Glutamatergic neuron (in vitro differentiated cells): ENCODE results near the gene IGFBP3. TPM values are rescaled to one million over a fixed set of nuclear protein-coding genes. Genes with fewer than 3 reads are reported as not detected.

Experiments used
- DNase-seq: peaks from one replicate; pipeline ENCODE4 v3.0.0; 2022
- H3K27ac Mint-ChIP-seq: one replicate; pipeline ENCODE4 v1.8.0; 2020; ENCODE audit warnings: mild to moderate bottlenecking, mixed read lengths, inconsistent platforms; ENCODE audit not compliant: unreplicated experiment
- H3K27me3 Mint-ChIP-seq: one replicate; pipeline ENCODE4 v1.8.0; 2020; ENCODE audit warnings: mild to moderate bottlenecking, moderate library complexity, mixed read lengths, inconsistent platforms; ENCODE audit not compliant: unreplicated experiment
- H3K36me3 Mint-ChIP-seq: one replicate; pipeline ENCODE4 v1.8.0; 2020; ENCODE audit warnings: mild to moderate bottlenecking, mixed read lengths, inconsistent platforms; ENCODE audit not compliant: unreplicated experiment
- H3K4me1 Mint-ChIP-seq: one replicate; pipeline ENCODE4 v1.8.0; 2020; ENCODE audit warnings: mild to moderate bottlenecking, low read depth, mixed read lengths, inconsistent platforms; ENCODE audit not compliant: unreplicated experiment
- H3K4me3 Mint-ChIP-seq: one replicate; pipeline ENCODE4 v1.8.0; 2020; ENCODE audit warnings: mild to moderate bottlenecking, mixed read lengths, inconsistent platforms; ENCODE audit not compliant: unreplicated experiment
- H3K9me3 Mint-ChIP-seq: one replicate; pipeline ENCODE4 v1.8.0; 2020; ENCODE audit warnings: mild to moderate bottlenecking, moderate library complexity, mixed read lengths, inconsistent platforms; ENCODE audit not compliant: unreplicated experiment
- total RNA-seq: library from RNA; stranded (reverse); fragmentation: NEBNext Ultra II Directional; extraction: Animal tissue kit (Norgen Biotek cat#: 25700); gene quantifications from one replicate; pipeline ENCODE4 v1.2.1, GENCODE V29; 2021; ENCODE audit not compliant: unreplicated experiment
- TF ChIP-seq, protein P1 (sequence below): fragments of 200-600 bp; sonication (generic); IDR thresholded peaks from one replicate; pipeline ENCODE4 v1.5.0; 2021; ENCODE audit not compliant: partially characterized antibody, unreplicated experiment

The IGFBP3 gene
- total RNA-seq, 1 donor from 2014 or later: 0.17 TPM

DNA sequence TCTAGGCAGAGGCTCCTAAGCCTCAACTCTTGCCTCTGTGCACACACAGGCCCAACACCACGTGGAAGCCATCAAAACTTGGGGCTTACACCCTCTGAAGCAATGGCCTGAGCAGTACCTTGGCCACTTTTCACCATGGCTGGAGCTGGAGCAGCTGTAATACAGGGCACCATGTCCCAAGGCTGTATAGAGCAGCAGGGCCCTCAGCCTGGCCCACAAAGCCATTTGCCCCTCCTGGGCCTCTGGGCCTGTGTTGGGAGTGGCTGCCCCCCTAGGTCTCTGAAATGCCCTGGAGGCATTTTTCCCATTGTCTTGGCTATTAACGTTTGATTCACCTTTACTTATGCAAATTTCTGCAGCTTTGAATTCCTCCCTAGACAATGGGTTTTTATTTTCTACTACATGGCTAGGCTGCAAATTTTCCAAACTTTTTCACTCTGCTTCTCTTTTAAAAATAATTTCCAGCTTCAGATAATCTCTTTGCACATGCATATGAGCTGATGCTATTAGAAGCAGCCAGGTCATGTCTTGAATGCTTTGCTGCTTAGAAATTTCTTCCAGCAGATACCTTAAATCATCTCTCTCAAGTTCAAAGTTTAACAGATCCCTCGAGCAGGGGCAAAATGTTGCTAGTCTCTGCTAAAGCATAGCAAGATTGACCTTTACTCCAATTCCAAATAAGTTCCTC is 42.5 kb downstream of the IGFBP3 start:
- TF ChIP-seq, protein P1, sequence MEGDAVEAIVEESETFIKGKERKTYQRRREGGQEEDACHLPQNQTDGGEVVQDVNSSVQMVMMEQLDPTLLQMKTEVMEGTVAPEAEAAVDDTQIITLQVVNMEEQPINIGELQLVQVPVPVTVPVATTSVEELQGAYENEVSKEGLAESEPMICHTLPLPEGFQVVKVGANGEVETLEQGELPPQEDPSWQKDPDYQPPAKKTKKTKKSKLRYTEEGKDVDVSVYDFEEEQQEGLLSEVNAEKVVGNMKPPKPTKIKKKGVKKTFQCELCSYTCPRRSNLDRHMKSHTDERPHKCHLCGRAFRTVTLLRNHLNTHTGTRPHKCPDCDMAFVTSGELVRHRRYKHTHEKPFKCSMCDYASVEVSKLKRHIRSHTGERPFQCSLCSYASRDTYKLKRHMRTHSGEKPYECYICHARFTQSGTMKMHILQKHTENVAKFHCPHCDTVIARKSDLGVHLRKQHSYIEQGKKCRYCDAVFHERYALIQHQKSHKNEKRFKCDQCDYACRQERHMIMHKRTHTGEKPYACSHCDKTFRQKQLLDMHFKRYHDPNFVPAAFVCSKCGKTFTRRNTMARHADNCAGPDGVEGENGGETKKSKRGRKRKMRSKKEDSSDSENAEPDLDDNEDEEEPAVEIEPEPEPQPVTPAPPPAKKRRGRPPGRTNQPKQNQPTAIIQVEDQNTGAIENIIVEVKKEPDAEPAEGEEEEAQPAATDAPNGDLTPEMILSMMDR: no peak
- no peak for DNase-seq
- Mint-ChIP-seq H3K9me3 (peaks cover 2% of the 10 kb centered on the region), H3K4me1 (no peaks in the 10 kb centered on the region), H3K27me3 (no peaks in the 10 kb centered on the region), H3K4me3 (no peak overlapping the region), H3K36me3 (peaks cover 18% of the 10 kb centered on the region), H3K27ac (no peak overlapping the region)

DNA sequence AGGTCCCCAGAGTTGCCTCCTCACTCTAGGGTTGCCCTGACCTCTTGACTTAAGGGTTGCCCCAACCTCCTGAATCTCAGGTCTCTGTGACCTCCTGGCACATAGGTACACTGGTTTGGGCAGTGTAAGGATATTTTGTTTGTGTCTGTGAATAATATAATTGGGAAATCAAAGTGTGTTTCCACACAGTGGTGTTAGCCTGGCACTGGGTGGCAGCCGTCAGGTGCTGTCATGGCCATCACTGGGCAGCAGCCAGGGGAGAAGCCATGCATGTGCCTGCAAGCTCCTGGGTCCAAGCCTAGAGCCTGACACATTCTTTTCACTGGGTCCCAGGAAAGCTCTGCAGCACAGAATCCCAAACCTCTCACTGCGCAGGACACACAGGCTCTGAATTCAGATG is 44.6 kb downstream of the IGFBP3 start:
- H3K4me3 Mint-ChIP-seq: no peak overlapping the region
- TF ChIP-seq, protein P1: no peak
- DNase-seq: no peak
- H3K27me3 Mint-ChIP-seq: no peaks in the 10 kb centered on the region
- peaks cover 2% of the 10 kb centered on the region for H3K9me3 Mint-ChIP-seq
- no peaks in the 10 kb centered on the region for H3K4me1 Mint-ChIP-seq
- no peak overlapping the region for H3K27ac Mint-ChIP-seq
- H3K36me3 Mint-ChIP-seq: peaks cover 18% of the 10 kb centered on the region

DNA sequence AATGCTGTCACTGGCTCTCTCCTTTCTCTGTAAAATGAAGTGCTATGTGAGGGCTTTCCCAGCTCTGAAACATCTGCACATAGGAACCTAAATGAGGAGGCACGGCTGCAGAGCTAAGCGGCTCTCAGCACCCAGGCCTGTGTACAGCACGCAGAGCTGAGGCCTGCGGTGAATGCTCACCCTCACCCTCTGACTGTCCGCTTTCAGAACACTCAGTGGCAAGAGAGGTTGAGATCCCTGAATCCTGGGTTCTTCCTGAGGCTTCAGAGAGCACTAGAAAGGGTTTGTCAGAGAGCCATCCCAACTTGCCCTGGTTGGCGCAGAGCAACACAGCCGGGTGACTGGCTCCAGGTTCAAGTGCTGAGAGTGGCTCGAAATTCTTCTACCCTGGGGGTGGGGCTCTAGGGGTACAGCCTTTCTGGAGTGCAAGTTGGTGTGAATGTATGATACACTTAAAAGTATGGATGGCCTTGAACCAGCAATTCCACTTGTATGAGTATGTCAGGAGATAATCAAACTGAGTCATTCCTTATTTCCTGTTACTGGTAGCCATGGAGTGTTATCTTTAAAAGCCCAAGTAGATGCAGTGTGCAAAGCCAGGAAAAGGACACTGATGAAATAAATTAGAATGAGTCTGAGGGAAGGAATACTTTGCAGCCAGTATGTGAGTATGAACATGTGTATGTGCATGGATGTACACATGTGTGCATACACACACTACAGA is 46.5 kb downstream of the IGFBP3 start:
- H3K27ac Mint-ChIP-seq: no peak overlapping the region
- peaks cover 2% of the 10 kb centered on the region for H3K9me3 Mint-ChIP-seq
- H3K27me3 Mint-ChIP-seq: no peaks in the 10 kb centered on the region
- no peak for DNase-seq
- peaks cover 15% of the 10 kb centered on the region for H3K36me3 Mint-ChIP-seq
- no peak overlapping the region for H3K4me3 Mint-ChIP-seq
- TF ChIP-seq, protein P1: no peak
- no peaks in the 10 kb centered on the region for H3K4me1 Mint-ChIP-seq

DNA sequence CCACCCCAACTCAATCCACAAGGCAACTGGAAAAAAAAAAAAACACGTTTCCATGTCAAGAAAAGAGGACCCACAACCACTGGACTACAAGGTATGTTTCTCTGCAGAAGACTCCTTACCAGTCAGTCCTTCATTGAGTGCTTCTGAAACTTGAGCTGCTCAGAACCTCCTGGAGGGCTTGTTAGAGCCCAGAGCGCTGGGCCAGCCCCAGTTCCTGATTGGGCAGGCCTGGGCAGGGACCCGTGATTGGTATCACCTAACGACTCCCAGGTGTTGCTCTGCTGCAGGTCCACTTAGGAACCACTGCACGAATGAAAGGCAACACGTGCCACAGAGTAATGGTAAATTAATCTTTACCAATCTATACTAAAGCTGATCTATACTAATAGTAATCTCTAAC is 47.7 kb downstream of the IGFBP3 start:
- Mint-ChIP-seq H3K27ac (no peak overlapping the region), H3K27me3 (no peaks in the 10 kb centered on the region), H3K4me3 (no peak overlapping the region), H3K9me3 (peaks cover 2% of the 10 kb centered on the region), H3K36me3 (peaks cover 15% of the 10 kb centered on the region), H3K4me1 (no peaks in the 10 kb centered on the region)
- TF ChIP-seq, protein P1: no peak
- DNase-seq: no peak

DNA sequence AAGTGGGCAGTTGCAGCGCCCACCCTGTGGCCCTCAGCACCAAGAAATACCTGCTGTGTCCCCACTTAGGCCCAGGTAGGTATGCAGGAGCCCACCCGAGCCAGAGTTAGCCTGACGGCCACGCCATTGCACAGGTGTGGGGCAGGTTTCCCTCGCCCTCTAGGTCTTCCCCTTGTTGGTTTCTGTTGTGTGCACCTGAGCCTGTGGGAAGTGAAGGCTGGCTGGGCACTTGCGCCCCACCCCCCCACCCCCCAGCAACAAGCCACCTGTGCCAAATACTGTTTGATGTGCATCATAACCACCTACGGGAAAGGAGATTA is 48.1 kb downstream of the IGFBP3 start, which contains the start of gene CCDC201:
CCDC201 (minus strand) TSS at position 48 of the 320 bp plus-strand sequence. CDS start 75 bp downstream, outside the sequence.
- H3K4me1 Mint-ChIP-seq: no peaks in the 10 kb centered on the region
- H3K9me3 Mint-ChIP-seq: peaks cover 2% of the 10 kb centered on the region
- no peak for DNase-seq
- peaks cover 11% of the 10 kb centered on the region for H3K36me3 Mint-ChIP-seq
- TF ChIP-seq, protein P1: no peak
- no peak within 1 kb of the TSS for H3K4me3 Mint-ChIP-seq
- no peaks in the 10 kb centered on the region for H3K27me3 Mint-ChIP-seq
- no peak within 1 kb of the TSS for H3K27ac Mint-ChIP-seq
